DMS153 treated with DMSO at 0.1 percent for 48 hours (cell line): ENCODE measurements around the gene EXOC4.
"Not testable (repeated sequence)": the region's sequence is repeated elsewhere in the genome, so short reads cannot be mapped to it uniquely, and the experiment has no call there.

Source experiments
- DNase-seq: peaks from one replicate; lab custom pipeline; 2025; ENCODE audit not compliant: unreplicated experiment; lab: John Stamatoyannopoulos, UW

Gene EXOC4

DNA sequence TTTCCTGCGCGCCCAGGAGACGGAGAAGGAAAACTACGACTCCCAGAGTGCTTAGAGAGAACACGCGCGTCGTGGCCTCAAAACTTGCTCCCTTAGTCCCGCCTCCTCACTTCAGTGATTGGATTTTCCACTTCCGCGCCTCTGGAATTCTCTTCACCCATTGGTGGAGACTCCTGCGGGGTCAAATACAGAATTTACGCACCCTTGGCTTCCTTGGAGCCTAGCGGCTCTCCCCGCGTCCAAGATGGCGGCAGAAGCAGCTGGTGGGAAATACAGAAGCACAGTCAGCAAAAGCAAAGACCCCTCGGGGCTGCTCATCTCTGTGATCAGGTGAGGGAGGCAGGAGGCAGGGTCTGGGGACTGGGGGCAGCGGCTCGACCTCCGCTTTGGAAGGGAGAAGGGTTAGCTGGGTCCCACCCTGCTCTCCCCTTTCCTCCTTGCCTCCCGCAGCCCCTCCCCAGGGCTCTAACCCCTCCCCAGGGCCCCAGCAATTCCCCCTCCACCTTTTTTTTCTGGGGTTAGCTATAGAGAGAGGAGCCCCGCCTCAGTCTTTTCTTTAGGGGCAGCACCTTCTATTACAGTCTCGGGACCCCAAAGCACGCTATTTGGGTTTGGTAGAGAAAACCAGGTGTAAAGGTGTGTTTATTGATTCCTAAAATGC, at the start of gene EXOC4:
Gene EXOC4 (plus strand): TSS at position 221 of the 661 bp plus-strand sequence.
- DNase-seq: peak; percentile 97

GRCh38 chr7:133203490-133203889, 49.4 kb upstream of the EXOC4 start:
- no peak for DNase-seq

DNA sequence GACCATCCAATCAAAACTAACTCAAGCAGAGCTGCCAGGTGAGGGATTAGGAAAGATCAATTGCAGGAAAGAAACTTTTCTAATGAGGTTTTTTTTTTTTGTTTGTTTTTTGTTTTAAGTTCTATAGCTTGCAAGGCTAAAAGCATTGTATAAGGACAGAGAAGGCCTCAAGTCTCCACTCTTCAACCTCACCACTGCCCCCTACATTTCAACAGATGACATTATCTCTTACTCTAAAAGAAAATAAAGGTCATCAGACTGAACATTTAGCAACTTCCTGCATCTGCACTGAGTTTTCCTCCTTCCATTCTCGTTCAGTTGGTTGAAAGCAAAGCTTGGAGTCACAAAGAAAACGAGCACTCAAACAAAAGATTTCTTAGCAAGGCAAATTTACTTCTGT, 45.2 kb upstream of the EXOC4 start:
- no peak for DNase-seq

DNA sequence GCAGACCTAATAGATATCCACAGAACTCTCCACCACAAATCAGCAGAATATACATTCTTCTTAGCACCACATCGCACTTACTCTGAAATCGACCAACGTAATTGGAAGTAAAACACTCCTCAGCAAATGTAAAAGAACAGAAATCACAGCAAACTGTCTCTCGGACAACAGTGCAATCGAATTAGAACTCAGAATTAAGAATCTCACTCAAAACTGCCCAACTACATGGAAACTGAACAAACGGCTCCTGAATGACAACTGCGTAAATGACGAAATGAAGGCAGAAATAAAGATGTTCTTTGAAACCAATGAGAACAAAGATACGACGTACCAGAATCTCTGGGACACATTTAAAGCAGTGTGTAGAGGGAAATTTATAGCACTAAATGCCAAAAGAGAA, 42.1 kb upstream of the EXOC4 start:
- DNase-seq: not testable (repeated sequence)

DNA sequence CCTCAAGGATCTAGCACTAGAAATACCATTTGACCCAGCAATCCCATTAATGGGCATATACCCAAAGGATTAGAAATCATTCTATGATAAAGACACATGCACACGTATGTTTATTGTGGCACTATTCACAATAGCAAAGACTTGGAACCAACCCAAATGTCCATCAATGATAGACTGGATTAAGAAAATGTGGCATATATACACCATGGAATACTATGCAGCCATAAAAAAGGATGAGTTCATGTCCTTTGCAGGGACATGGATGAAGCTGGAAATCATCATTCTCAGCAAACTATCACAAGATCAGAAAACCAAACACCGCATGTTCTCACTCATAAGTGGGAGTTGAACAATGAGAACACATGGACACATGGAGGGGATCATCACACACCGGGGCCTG, 39.1 kb upstream of the EXOC4 start:
- not testable (repeated sequence) for DNase-seq

DNA sequence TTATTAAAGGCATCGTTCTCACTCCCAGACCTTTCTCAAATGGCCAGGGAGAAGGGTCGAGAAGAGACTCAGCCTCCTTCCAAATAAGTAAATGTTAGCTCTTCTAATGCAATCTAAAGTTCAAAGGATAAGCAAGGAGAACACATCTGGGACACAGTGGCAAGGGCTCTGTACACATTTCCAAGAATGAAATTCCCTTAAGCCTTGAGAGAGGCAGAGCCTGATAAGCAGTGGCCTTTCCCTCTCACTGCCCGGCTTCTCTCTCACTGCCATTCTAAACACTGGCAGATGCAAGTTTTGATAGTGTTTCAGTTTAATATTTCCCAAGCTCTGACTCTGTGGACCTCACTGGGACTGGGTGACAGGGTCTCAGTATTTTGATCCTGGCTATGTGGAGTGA, 35.1 kb upstream of the EXOC4 start:
- no peak for DNase-seq

DNA sequence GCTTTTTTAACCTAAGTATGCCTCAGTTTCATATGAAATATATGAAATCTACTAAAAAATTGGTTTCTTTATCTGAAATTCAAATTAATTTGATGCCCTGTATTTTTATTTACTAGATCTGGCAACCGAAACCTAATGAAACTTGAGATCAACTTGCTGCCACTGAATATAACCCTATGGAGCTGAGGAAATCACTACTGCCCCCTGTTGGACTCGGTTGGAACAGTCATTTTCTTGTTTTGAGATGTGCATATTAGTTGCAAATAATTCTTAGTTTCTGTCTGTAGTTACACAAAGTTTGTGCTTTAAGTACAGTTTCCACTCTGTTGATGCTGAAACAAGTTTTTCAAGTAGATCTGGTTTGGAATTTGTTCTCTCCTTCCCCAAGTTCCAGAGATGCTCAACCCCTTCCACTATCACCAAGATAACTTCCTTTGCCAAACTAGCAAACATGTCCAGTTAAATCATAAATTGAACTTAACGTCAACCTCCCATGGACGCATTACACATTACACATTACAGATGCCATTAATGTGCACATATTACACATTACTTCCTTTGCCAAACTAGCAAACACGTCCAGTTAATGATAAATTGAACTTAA, 22.2 kb upstream of the EXOC4 start:
- peak; percentile 20 for DNase-seq

GRCh38 chr7:133233142-133233541, 19.7 kb upstream of the EXOC4 start:
- no peak for DNase-seq

DNA sequence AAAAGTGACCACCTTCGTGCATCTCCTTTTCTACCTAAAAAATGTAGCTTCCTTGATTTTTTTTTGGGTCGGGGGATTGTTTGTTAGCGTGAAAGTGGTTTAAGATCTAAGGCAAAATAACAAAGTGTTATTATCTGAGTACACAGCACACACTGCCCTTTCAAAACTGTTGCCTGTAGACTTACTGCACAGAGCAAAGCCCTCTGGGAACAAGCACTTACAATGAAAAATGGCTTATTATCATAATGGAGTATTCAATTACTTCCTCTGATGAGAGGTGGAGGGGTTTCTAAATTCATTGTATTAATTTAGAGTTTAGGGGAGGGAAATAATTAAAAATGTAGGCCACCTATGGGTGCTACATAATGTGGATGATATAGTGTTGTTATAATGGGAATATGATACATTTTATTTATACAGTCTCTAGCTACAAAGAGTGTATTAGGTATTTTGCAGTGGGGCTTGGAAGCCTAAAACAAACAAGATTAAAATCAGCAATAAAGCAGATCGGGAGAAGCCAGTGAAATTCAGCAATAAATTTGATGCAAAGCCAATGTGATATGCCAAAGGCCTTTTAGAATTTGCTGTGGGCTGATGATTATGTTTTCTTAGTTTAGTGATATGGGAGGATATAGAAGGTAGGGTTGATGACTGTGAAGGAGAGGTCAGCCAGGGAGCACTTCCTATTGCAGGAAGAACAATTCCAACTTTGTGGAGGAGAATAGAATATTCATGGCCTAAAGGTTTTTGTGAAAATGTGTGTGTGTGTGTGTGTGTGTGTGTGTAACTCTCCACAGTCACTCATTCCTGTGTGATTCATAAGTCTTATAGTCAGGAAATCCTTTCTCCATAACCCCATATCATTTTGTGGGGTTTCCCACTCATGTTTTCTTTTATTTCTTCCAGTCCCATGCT, 17.7 kb upstream of the EXOC4 start:
- peak; percentile 14 for DNase-seq

GRCh38 chr7:133237545-133237944, 15.3 kb upstream of the EXOC4 start:
- DNase-seq: no peak

DNA sequence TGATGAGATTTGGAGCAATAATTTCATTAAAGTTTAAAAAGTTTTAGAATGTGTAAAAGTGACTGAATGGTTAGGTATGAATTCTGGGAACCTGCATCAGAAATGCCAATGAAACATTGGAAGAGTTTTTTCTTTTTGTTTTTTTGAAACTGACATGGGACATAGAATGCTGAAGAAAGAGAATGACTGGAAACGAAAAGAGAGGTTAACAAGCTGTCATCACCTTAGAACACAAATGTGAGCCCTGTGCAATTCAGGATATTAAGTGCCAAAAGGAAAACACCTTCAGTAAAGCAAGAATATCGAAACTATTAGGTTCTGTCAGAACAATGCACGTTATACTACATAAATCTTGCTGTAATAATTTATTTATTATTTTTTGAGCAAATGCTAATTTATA, 12.6 kb upstream of the EXOC4 start:
- no peak for DNase-seq

DNA sequence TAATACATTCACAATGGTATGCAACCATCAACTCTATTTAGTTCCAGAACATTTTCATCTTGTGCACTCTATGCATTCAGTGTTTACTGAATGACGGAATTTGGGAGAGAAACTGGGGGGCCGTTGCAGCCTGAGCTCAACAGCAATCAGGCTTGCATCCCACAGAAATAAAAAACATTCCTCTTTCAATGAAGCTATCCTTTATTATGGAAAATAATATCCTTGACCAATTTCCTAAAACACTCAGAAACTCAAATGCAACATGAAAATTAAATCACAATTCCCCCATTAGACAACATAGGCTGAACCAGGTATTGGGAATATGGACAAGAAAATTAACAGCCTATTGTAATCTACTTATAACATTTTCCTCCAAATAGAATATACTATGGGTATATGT, 6.3 kb upstream of the EXOC4 start:
- DNase-seq: no peak

DNA sequence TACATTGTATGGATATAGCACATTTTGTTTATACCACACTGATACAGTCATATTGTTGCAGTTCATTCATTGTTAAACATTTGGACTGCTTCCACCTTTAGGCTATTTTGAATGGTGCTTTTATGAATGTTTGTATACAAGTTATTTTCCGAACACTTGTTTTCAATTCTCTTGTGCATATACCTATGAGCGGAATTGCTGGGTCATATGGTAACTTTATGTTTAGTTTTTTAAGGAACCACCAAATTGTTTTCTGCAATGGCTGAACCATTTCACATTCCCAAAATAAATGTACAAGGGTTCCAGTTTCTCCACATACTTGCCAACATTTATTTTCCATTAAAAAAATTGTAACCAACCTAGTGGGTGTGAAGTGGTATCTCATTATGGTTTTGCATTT, 4.0 kb upstream of the EXOC4 start:
- no peak for DNase-seq

GRCh38 chr7:133252506-133252857, 396 bp upstream of the EXOC4 start:
- DNase-seq: no peak

GRCh38 chr7:133253519-133253875, 619 bp downstream of the EXOC4 start:
- DNase-seq: no peak

DNA sequence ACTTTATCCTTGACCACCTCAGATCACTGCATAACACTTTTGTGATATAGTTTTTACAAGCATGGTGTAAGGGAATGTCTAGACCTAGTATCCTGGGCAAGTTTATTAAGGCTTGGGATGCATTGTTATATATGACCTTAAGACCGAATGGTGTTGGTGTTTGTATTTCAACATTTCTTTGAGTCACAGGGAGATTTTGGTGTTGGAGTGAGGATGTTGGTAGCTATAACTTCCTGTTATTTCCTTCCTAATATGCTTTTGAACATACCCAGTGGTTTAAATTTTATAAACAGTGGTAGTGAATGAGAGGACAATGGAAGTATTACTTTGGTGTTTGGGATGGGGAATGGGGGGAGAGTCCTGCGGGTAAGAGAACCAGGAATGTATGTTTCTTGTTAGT, 2.6 kb downstream of the EXOC4 start:
- DNase-seq: no peak

DNA sequence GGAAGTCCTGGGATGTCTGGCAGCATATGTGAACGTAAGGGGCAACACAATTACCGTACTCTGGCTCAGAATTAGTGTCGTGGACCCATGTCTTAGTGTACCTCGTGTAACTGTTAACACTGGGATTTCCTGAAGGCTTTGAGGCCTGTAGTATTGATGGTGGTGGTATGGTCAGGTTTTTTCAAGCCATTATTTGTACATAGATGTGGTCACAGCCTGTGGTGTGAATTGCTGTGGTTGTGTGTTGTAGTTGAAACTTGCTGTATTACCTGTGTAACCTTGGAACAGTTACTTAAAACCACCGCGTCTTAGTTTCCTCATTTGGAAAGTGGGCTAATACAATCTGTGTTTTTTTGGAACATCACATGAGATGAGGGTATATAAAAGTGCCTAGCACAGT, 5.3 kb downstream of the EXOC4 start:
- DNase-seq: no peak

- DNase-seq: no peak
These were observed 12.9 kb downstream of the EXOC4 start for GRCh38 chr7:133265821-133266220.

DNA sequence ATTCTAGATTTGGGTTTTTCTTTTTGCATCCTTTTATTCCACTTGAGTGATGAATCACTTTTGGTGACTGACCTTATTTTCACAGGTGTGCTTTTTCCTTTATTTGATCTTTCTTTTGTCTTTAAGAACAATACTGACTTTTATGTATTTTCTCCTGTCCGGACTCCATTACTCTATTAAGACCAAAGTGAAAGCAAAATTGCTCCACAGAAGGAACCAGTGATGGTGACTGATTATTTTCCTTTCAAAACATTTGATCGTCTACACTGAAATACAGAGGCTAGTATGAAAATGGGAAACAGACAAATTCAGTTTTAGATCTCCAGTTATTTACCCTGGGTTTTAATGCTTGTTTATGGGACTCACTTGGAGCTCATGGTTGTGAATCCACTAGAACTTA, 15.5 kb downstream of the EXOC4 start:
- DNase-seq: no peak

DNA sequence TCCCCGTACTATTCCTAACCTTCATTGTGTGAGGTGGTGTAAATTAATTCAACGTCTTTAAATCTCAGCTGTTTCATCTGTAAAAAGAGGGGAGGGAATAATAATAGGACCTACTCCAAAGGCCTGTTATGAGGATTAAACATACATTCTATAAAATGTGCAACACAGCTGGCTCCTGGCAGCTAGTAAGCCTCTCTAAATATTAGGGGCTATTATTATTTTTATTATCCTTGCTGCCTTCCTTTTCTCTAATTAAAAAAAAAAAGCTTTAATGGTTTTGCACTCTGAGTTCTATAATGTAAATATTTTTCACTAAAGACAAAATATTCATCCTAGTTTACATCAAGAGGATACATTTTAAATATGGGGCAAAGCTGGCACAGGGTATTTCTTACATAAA, 19.5 kb downstream of the EXOC4 start:
- DNase-seq: no peak

GRCh38 chr7:133273227-133273626, 20.3 kb downstream of the EXOC4 start:
- DNase-seq: no peak

GRCh38 chr7:133274265-133274664, 21.4 kb downstream of the EXOC4 start:
- no peak for DNase-seq
